ENCODE results near the gene FGGY. TPM values are rescaled to one million over a fixed set of nuclear protein-coding genes. Genes with fewer than 3 reads are reported as not detected.

The FGGY gene
- total RNA-seq, 4 donors from 2014 or later = 12.4 to 17.5 (median 16.1) TPM

GRCh38 chr1:59434336-59434735 is 137.4 kb downstream of the FGGY start:
- peak overlapping the region; percentile 55 for H3K27ac ChIP-seq
- no peaks in the 10 kb centered on the region for H3K36me3 ChIP-seq
- no peak for DNase-seq (ENCODE audit: low spot score in 2 of 2)
- TF ChIP-seq POLR2AphosphoS5 (IDR thresholded peaks at IDR 0.05) (no peak), POLR2A (IDR thresholded peaks at IDR 0.05) (no peak), EP300 (IDR thresholded peaks at IDR 0.05) (no peak)
- TF ChIP-seq, protein P1, sequence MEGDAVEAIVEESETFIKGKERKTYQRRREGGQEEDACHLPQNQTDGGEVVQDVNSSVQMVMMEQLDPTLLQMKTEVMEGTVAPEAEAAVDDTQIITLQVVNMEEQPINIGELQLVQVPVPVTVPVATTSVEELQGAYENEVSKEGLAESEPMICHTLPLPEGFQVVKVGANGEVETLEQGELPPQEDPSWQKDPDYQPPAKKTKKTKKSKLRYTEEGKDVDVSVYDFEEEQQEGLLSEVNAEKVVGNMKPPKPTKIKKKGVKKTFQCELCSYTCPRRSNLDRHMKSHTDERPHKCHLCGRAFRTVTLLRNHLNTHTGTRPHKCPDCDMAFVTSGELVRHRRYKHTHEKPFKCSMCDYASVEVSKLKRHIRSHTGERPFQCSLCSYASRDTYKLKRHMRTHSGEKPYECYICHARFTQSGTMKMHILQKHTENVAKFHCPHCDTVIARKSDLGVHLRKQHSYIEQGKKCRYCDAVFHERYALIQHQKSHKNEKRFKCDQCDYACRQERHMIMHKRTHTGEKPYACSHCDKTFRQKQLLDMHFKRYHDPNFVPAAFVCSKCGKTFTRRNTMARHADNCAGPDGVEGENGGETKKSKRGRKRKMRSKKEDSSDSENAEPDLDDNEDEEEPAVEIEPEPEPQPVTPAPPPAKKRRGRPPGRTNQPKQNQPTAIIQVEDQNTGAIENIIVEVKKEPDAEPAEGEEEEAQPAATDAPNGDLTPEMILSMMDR (IDR thresholded peaks at IDR 0.05) = no peak
- no peak overlapping the region for H3K4me3 ChIP-seq
- WGBS = 46% methylated on average over 3 of the region's 3 CpGs
- no peaks in the 10 kb centered on the region for H3K9me3 ChIP-seq
- peaks cover 18% of the 10 kb centered on the region for H3K4me1 ChIP-seq
- no peaks in the 10 kb centered on the region for H3K27me3 ChIP-seq

DNA sequence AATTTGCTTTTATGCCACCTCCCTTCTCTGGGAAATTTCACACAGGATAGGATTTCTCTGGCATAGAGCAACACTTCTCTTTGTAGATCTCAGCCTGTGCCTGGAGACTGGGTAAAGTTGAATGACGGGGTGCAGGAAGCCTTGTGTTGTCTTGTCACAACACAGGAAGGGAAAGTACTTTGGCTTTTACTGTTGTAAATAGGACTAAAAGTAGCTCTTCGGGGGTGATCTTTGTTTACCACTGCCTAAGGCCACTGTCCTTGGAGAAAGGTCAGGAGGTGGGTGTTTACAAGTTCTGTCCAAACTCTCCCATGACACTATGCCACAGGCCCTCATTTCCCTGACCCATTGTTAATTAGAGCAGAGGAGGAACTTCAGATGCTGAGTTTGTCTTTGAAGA is 139.7 kb downstream of the FGGY start:
- TF ChIP-seq EP300 (IDR thresholded peaks at IDR 0.05) (no peak), POLR2AphosphoS5 (IDR thresholded peaks at IDR 0.05) (no peak), POLR2A (IDR thresholded peaks at IDR 0.05) (no peak)
- TF ChIP-seq, protein P1 (IDR thresholded peaks at IDR 0.05) = no peak

DNA sequence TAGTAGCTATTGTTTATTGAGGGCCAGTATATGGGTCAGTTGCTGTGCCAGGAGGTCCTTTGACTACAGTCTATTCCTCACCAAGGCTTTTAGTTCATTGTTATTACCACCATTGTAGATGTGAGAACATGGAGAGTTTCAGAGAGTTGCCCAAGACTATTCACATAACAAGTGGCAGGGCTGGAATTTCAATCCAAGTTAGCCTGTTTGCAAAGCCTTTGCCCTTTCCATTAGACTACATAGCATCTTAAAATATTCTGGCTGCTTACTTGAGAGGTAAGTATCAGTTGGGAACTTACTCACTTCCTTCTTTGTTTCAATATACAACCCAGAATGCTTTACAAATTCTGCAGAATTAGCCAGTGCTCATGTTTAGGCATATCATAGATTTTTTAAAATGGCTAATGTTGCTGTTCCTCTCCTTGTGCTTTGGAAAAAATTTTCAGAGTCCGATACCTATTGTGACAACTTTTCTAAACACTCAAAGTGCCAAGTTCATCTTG is 141.2 kb downstream of the FGGY start:
- no peak for DNase-seq (ENCODE audit: low spot score in 2 of 2)
- Histone ChIP-seq H3K36me3 (no peaks in the 10 kb centered on the region), H3K4me3 (no peak overlapping the region), H3K27me3 (no peaks in the 10 kb centered on the region), H3K27ac (no peak overlapping the region), H3K9me3 (no peaks in the 10 kb centered on the region), H3K4me1 (peaks cover 13% of the 10 kb centered on the region)
- TF ChIP-seq POLR2A (IDR thresholded peaks at IDR 0.05) (no peak), POLR2AphosphoS5 (IDR thresholded peaks at IDR 0.05) (no peak), EP300 (IDR thresholded peaks at IDR 0.05) (no peak)
- TF ChIP-seq, protein P1 (IDR thresholded peaks at IDR 0.05) = no peak
- WGBS = 81% methylated on average over 1 of the region's 1 CpG

More for the DNA sequence above, 139.7 kb downstream of the FGGY start:
- Histone ChIP-seq H3K4me1 (peaks cover 18% of the 10 kb centered on the region), H3K4me3 (no peak overlapping the region), H3K27ac (no peak overlapping the region), H3K9me3 (no peaks in the 10 kb centered on the region), H3K27me3 (no peaks in the 10 kb centered on the region), H3K36me3 (no peaks in the 10 kb centered on the region)
- DNase-seq (ENCODE audit: low spot score in 2 of 2) = no peak
- 54% methylated on average over 2 of the region's 2 CpGs for WGBS

DNA sequence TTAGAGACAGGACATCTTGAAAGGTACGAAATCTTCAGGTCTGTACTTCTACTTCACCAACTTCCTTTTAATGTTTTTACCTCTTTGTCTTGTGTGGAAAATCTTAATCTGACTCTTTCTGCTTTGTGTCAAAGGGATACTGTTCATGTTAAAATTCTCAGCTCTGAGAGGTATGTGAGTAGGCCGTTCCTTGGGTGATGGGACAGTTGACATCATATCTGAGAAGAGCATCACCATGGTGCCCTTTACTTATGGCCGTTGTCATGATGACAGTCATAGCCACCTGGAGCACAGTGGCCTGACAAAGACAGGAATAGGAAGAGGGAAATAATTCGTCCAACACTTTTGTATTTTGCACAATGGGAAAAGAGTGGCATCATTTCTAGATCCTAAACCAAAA is 145.6 kb downstream of the FGGY start:
- no peak overlapping the region for H3K4me3 ChIP-seq
- peaks cover 28% of the 10 kb centered on the region for H3K4me1 ChIP-seq
- H3K36me3 ChIP-seq = no peaks in the 10 kb centered on the region
- no peaks in the 10 kb centered on the region for H3K9me3 ChIP-seq
- no peaks in the 10 kb centered on the region for H3K27me3 ChIP-seq
- TF ChIP-seq, protein P1 (IDR thresholded peaks at IDR 0.05) = no peak
- TF ChIP-seq POLR2A (IDR thresholded peaks at IDR 0.05) (no peak), POLR2AphosphoS5 (IDR thresholded peaks at IDR 0.05) (no peak), EP300 (IDR thresholded peaks at IDR 0.05) (no peak)
- WGBS = 94% methylated on average over 4 of the region's 4 CpGs
- DNase-seq (ENCODE audit: low spot score in 2 of 2) = no peak
- H3K27ac ChIP-seq = no peak overlapping the region

- TF ChIP-seq, protein P1 (IDR thresholded peaks at IDR 0.05) = no peak
- TF ChIP-seq EP300 (IDR thresholded peaks at IDR 0.05) = no peak
- TF ChIP-seq POLR2A (IDR thresholded peaks at IDR 0.05) = no peak
- TF ChIP-seq POLR2AphosphoS5 (IDR thresholded peaks at IDR 0.05) = no peak
- Histone ChIP-seq H3K27ac (no peak overlapping the region), H3K36me3 (no peaks in the 10 kb centered on the region), H3K4me3 (no peak overlapping the region), H3K27me3 (no peaks in the 10 kb centered on the region), H3K4me1 (peaks cover 28% of the 10 kb centered on the region), H3K9me3 (no peaks in the 10 kb centered on the region)
- WGBS = 41% methylated on average over 1 of the region's 1 CpG
- DNase-seq (ENCODE audit: low spot score in 2 of 2) = no peak
These were observed 146.4 kb downstream of the FGGY start for GRCh38 chr1:59443310-59443709.
